GM11168 (cell line): ENCODE data around the gene RPS6KA2.

Experiments used
- in situ Hi-C: fragments of 300-500 bp; cut with MboI; formaldehyde crosslinking; loops from one replicate; pipeline ENCODE4 v1.12.0; 2022; ENCODE audit warnings: low sequenced_read_pairs; ENCODE audit not compliant: unreplicated experiment

RPS6KA2 gene

GRCh38 chr6:166560222-166560621 lies 66.8 kb downstream of the RPS6KA2 start:
- in situ Hi-C loops = no loop called here

DNA sequence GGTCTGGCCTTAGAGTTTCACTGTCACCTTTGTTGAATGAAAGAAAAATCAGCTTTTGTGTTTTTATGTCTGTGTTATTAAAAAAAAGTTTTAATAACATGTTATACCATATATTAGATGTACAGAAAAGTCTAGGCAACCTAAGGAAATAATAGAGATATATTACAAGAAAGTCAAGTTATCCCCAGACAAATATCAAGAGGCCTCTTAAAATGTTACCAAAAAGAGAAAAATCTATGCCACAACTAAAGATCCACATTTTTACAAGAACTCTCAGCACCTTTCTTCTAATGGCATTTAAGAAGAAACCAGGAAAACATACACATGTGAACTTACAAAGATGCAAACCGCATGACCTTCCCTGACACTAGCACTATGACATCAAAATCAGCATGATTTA lies 67.4 kb downstream of the RPS6KA2 start:
- in situ Hi-C loops = no loop called here

DNA sequence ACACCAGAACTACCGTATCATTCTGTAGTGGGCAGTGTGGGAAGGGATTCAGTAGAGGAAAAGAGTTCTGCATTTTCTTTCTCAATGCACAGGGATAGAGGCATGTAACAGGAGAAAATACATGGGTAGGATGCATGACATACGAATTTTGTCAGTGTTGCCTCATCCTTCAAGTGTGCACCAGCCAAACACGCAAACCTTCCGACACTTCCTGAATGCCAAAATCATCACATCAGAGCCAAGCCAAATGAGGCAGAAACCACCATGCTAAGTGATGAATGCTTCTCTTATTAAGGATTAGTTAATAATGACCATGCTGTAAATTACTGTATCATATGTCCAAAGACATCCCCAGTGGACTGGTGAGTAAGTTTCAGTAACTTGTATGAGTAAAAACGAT lies 67.8 kb downstream of the RPS6KA2 start:
- in situ Hi-C loops = no loop called here

- in situ Hi-C loops = no loop called here
Measured at GRCh38 chr6:166558156-166559005, 68.7 kb downstream of the RPS6KA2 start.

- in situ Hi-C loops = no loop called here
Measured at GRCh38 chr6:166556863-166557322, 70.2 kb downstream of the RPS6KA2 start.

- in situ Hi-C loops = no loop called here
Measured at GRCh38 chr6:166556336-166556735, 70.7 kb downstream of the RPS6KA2 start.

GRCh38 chr6:166555086-166555485 lies 72.0 kb downstream of the RPS6KA2 start:
- in situ Hi-C loops = no loop called here

DNA sequence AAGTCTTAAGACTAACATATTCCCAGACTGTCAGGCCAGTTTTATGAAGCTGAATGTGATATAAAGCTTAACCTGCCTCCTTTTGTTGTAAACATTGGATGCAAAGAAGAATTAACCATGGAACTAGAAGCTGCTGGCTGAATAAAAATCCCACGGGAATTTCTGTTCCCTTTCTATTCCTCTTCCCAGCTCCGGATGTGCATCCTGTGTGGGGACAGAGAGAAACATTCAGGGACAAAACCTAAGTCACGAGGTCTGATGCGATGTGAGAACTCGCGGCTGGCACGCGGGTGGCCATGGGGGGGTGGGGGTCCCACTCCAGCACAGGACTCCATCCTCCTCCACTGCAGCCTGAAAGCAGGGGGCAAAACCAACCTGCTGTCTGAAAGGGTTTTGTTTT lies 72.7 kb downstream of the RPS6KA2 start:
- in situ Hi-C loops = no loop called here

DNA sequence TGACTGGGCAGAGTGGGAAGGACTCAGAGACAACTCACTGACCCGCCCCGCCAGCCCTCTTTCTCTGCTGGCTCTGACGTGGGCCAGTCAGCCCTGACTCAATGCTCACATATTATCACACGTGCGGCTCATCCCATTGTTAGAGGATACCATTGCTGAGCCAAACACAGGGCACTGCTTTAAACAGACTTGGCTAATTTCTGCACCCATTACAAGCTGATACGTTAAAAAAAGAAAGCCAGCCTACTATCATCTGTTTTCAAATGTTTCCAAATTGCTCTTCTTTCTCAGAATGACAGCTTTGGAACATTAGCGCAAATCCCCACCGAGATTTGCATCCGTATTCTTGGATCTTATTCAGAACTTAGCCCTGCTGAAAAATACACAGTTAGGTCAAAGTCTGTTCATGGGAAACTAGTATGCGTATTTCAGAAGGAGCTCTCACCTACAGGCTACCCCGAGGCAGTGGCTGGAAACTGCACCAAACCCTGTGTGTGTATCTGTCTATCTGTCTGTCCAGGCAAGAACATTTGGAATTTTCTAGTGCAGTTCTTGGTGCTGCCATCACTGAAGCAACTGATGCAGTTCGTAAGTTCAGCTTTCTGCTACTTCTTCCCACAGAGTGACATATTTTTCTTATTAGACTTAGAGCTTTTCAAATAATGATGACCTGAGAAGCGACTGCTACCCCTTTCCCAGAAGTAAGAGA lies 73.3 kb downstream of the RPS6KA2 start:
- in situ Hi-C loops = no loop called here

DNA sequence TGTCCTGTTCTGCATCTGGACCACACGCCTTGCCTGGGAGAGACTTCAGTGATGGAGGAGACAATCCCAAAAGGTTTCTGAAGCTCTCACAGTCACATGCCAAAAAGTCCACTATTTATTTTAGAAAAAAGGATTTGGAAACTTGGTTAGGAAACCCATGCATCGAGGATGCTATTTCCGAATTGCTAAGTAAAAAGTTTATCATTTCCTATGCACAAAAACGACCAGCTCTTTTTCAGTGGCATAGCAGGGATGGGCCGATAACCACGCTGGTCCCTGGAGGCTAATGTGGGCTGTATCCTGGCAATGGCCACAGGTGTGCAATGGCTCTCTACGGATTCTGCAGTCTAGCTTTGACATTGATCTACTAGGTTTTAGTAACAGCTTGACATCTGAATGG lies 74.5 kb downstream of the RPS6KA2 start:
- in situ Hi-C loops = no loop called here

- in situ Hi-C loops = no loop called here
Measured at GRCh38 chr6:166551754-166552495, 75.1 kb downstream of the RPS6KA2 start.

GRCh38 chr6:166546653-166547052 lies 80.4 kb downstream of the RPS6KA2 start:
- in situ Hi-C loops = no loop called here

- in situ Hi-C loops = no loop called here
Measured at GRCh38 chr6:166545156-166546034, 81.7 kb downstream of the RPS6KA2 start.

GRCh38 chr6:166544296-166544605 lies 82.8 kb downstream of the RPS6KA2 start:
- in situ Hi-C loops = no loop called here

DNA sequence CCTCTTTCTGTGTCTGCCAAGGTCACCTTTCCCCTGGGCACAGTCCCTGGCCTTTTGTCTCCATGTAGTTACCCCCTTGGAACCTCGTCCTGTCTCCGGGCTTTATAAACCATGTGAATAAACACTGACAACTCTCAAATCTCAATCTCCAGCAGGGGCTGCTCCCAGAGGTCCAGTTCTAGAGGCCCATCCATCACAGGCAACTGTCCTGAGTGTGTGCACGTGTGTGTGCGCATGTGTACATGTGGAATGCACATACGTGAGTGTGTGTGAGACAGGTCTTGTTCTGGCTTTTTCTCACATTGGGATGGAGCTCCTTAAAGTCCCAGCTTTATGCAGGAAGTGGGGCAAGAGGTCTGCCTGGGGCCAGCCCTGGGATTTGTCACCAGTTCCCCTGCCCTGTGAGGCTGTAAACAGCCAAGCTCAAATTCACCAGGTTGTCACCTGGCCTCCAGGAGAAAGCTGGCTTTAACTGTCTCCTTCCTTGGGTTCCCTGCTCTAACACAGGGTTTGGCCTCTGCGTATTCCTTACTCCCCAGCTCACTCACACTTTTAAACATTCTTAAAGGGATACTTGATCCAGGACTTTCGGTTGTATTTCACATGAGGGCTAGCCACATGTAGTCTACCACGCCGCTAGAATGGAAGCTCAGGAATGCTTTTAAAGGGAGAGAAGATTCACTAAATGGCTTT lies 83.3 kb downstream of the RPS6KA2 start:
- in situ Hi-C loops = no loop called here

DNA sequence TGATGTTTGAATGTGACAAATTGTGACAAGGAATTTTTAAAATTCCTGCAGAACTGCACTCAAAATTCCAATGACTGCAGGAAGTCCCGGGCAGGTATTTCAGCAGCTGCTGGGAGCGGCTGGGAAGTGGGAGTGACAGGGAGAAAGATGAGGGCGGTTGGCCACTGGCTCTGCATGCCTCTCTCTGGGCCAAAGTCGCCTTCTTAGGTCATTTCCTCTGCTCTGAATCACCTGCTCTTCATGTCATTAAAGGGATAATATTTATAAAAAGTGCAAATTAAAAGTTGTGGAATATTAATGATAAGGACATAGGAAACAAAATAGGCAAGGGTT lies 84.5 kb downstream of the RPS6KA2 start:
- in situ Hi-C loops = no loop called here

DNA sequence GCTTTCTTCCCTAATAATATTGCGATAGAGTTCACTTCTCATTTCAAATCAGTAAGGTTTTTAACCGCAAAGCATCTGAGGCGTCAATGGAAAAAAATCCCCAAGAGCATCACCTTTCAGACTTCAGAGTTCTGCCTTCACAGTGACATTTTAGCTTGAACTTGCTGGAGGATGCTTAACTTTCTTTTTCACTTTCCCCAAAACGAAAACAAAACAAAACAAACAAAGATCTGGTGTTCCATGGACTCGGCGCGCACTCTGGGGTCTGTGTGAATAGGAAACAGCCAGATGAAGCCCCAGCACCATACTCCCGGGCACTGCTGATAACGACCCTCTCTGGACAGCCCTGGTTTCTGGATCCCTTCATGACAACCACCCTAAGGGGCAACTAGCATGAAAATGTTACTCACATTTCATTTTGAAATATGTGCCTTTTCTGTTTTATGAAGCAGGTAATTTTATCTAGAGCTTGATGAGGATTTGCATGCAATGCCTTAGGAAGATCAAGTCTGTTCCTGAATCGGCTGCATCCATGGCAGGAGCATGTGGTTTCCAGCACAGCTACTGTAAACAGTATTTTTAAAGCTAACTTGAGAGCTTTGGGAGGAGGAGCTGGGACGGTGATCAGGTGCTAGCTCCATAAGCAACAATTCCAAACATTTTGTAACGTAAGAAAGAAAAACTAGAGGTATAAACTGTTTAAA lies 85.0 kb downstream of the RPS6KA2 start:
- in situ Hi-C loops = no loop called here

GRCh38 chr6:166541366-166541765 lies 85.7 kb downstream of the RPS6KA2 start:
- in situ Hi-C loops = no loop called here
